HEK293 (cell line): Measurements from ENCODE around the gene SLC7A1.

Experiments used
- CTCF ChIA-PET: fragments of 350-600 bp; formaldehyde crosslinking; extraction: SDS; loops from one replicate; lab custom pipeline; 2021; ENCODE audit warnings: antibody characterized with exemption; lab: Yijun Ruan, JAX
- POLR2A ChIA-PET: fragments of 300-600 bp; formaldehyde crosslinking; extraction: SDS; loops from one replicate; lab custom pipeline; 2020; ENCODE audit warnings: antibody characterized with exemption, inconsistent platforms; lab: Yijun Ruan, JAX
- H3K27ac ChIP-seq: fragments of 200-500 bp; sonication (Bioruptor generic); 2 replicates; pipeline ENCODE4 v1.5.1; 2014; ENCODE audit warnings: low read depth, low read length, control low read depth, inconsistent platforms; ENCODE audit errors: extremely low read depth
- H3K36me3 ChIP-seq, 2 experiments: fragments of 200-500 bp in 1 of 2; sonication (Bioruptor generic) in 1 of 2; 1 replicate in 1 of 2; 2 replicates in 1 of 2; pipeline ENCODE4 v1.5.1; 2014 to 2017; ENCODE audit warnings: inconsistent platforms in 2 of 2, low read length in 2 of 2; ENCODE audit not compliant: control insufficient read depth in 2 of 2, insufficient read depth in 1 of 2
- H3K4me1 ChIP-seq: fragments of 200-500 bp; sonication (Bioruptor generic); 2 replicates; pipeline ENCODE4 v1.5.1; 2014; ENCODE audit warnings: mild to moderate bottlenecking, low read length, inconsistent platforms; ENCODE audit not compliant: control insufficient read depth, insufficient read depth
- H3K4me3 ChIP-seq: 2 replicates; pipeline ENCODE4 v1.5.1; 2011; ENCODE audit warnings: low read depth, mild to moderate bottlenecking, control low read depth, low read length, moderate library complexity
- H3K9me3 ChIP-seq: fragments of 200-500 bp; sonication (Bioruptor generic); 2 replicates; pipeline ENCODE4 v1.5.1; 2014; ENCODE audit warnings: low read depth, low read length, inconsistent platforms; ENCODE audit not compliant: control insufficient read depth, insufficient read depth
- FEZF1 ChIP-seq: fragments of 450-650 bp; formaldehyde crosslinking; IDR thresholded peaks from 2 replicates; pipeline ENCODE4 v1.5.1; 2016; ENCODE audit warnings: missing biosample characterization, missing genetic modification characterization
- GLI2 ChIP-seq: fragments of 450-650 bp; formaldehyde crosslinking; IDR thresholded peaks from 2 replicates; pipeline ENCODE4; 2017; ENCODE audit warnings: missing biosample characterization, missing genetic modification characterization, low read depth, borderline replicate concordance
- GLIS1 ChIP-seq: fragments of 450-650 bp; formaldehyde crosslinking; IDR thresholded peaks from 2 replicates; pipeline ENCODE4 v1.5.1; 2016; ENCODE audit warnings: missing biosample characterization, missing genetic modification characterization
- HOXA7 ChIP-seq: sonication (generic); formaldehyde crosslinking; IDR thresholded peaks from 2 replicates; pipeline ENCODE4 v1.8.1; 2022; ENCODE audit warnings: missing genetic modification reagents, borderline replicate concordance
- KLF10 ChIP-seq: fragments of 450-650 bp; IDR thresholded peaks from 2 replicates; pipeline ENCODE4 v1.5.1; 2018; ENCODE audit warnings: missing biosample characterization, mild to moderate bottlenecking, missing genetic modification characterization
- KLF9 ChIP-seq: fragments of 450-650 bp; formaldehyde crosslinking; IDR thresholded peaks from 2 replicates; pipeline ENCODE4 v1.5.1; 2016; ENCODE audit warnings: missing biosample characterization, missing genetic modification characterization, low read depth
- PRDM2 ChIP-seq: fragments of 450-650 bp; formaldehyde crosslinking; IDR thresholded peaks from 2 replicates; pipeline ENCODE4 v1.5.1; 2016; ENCODE audit warnings: missing biosample characterization, missing genetic modification characterization, borderline replicate concordance
- ZBTB10 ChIP-seq: fragments of 450-650 bp; formaldehyde crosslinking; IDR thresholded peaks from 2 replicates; pipeline ENCODE4 v1.5.1; 2016; ENCODE audit warnings: missing biosample characterization, missing genetic modification characterization
- ZBTB7A ChIP-seq: fragments of 450-650 bp; formaldehyde crosslinking; IDR thresholded peaks from 2 replicates; pipeline ENCODE4 v1.5.1; 2016; ENCODE audit warnings: low read depth, missing biosample characterization, missing genetic modification characterization
- ZNF18 ChIP-seq: fragments of 450-650 bp; formaldehyde crosslinking; IDR thresholded peaks from 2 replicates; pipeline ENCODE4 v1.5.1; 2016; ENCODE audit warnings: missing biosample characterization, missing genetic modification characterization
- ZNF223 ChIP-seq: fragments of 450-650 bp; formaldehyde crosslinking; IDR thresholded peaks from 2 replicates; pipeline ENCODE4 v1.5.1; 2016; ENCODE audit warnings: missing biosample characterization, missing genetic modification characterization
- ZNF302 ChIP-seq: fragments of 450-650 bp; formaldehyde crosslinking; IDR thresholded peaks from 2 replicates; pipeline ENCODE4 v1.5.1; 2016; ENCODE audit warnings: missing biosample characterization, missing genetic modification characterization, low read depth
- ZNF433 ChIP-seq: fragments of 450-650 bp; formaldehyde crosslinking; IDR thresholded peaks from 2 replicates; pipeline ENCODE4 v1.5.1; 2016; ENCODE audit warnings: missing biosample characterization, missing genetic modification characterization, low read depth
- ZNF48 ChIP-seq: fragments of 450-650 bp; formaldehyde crosslinking; IDR thresholded peaks from 2 replicates; pipeline ENCODE4 v1.5.1; 2016; ENCODE audit warnings: missing biosample characterization, missing genetic modification characterization
- ZNF558 ChIP-seq: fragments of 450-650 bp; formaldehyde crosslinking; IDR thresholded peaks from 2 replicates; pipeline ENCODE4 v1.5.1; 2016; ENCODE audit warnings: missing biosample characterization, missing genetic modification characterization
- ZNF585B ChIP-seq: fragments of 450-650 bp; formaldehyde crosslinking; IDR thresholded peaks from 2 replicates; pipeline ENCODE4 v1.5.1; 2016; ENCODE audit warnings: missing biosample characterization, missing genetic modification characterization
- ZNF645 ChIP-seq: fragments of 450-650 bp; formaldehyde crosslinking; IDR thresholded peaks from 2 replicates; pipeline ENCODE4; 2016; ENCODE audit warnings: missing biosample characterization, missing genetic modification characterization
- ZNF664 ChIP-seq: fragments of 450-650 bp; formaldehyde crosslinking; IDR thresholded peaks from 2 replicates; pipeline ENCODE4 v1.5.1; 2016; ENCODE audit warnings: missing biosample characterization, missing genetic modification characterization
- ZNF707 ChIP-seq: fragments of 450-650 bp; formaldehyde crosslinking; IDR thresholded peaks from 2 replicates; pipeline ENCODE4 v1.5.1; 2016; ENCODE audit warnings: missing biosample characterization, missing genetic modification characterization
- ZSCAN23 ChIP-seq: fragments of 450-650 bp; formaldehyde crosslinking; IDR thresholded peaks from 2 replicates; pipeline ENCODE4 v1.5.1; 2016; ENCODE audit warnings: missing biosample characterization, missing genetic modification characterization

The SLC7A1 gene

GRCh38 chr13:29527916-29528315, 67.6 kb downstream of the SLC7A1 start:
- H3K4me1 ChIP-seq, result no peaks in the 10 kb centered on the region
- H3K36me3 ChIP-seq, result peaks cover 3 to 85% of the 10 kb centered on the region in 2 experiments
- ChIA-PET CTCF (no interaction called here), POLR2A (interaction anchor here (0.6 kb wide), 1 partner anchor 1416 kb away, joined by 5 read pairs; no protein-coding TSS in a partner anchor)
- no peak overlapping the region for H3K4me3 ChIP-seq
- H3K9me3 ChIP-seq, result no peaks in the 10 kb centered on the region
- H3K27ac ChIP-seq, result no peak overlapping the region
- no peak for TF ChIP-seq GLIS1 (tag by site-specific recombination)
- TF ChIP-seq GLI2 (tag by site-specific recombination), result no peak
- TF ChIP-seq ZNF302 (tag by site-specific recombination), result no peak
- TF ChIP-seq ZNF585B, result no peak
- no peak for TF ChIP-seq KLF10 (tag by site-specific recombination)
- no peak for TF ChIP-seq ZNF645
- TF ChIP-seq FEZF1 (tag by site-specific recombination), result no peak
- TF ChIP-seq ZNF433, result no peak
- TF ChIP-seq ZNF48 (tag by site-specific recombination), result no peak
- TF ChIP-seq, all 188 proteins: peak for 0

GRCh38 chr13:29527511-29527910, 68.0 kb downstream of the SLC7A1 start:
- TF ChIP-seq ZNF223 (tag by site-specific recombination) (no peak), ZNF18 (tag by site-specific recombination) (no peak), ZBTB7A (no peak), HOXA7 (CRISPR knock-in tag) (no peak), ZNF585B (no peak), ZBTB10 (no peak), ZNF645 (no peak), ZNF664 (tag by site-specific recombination) (no peak), ZNF707 (tag by site-specific recombination) (no peak), ZNF558 (no peak), PRDM2 (tag by site-specific recombination) (no peak), KLF9 (tag by site-specific recombination) (no peak), ZSCAN23 (tag by site-specific recombination) (no peak)
- no peaks in the 10 kb centered on the region for H3K9me3 ChIP-seq
- no peaks in the 10 kb centered on the region for H3K4me1 ChIP-seq
- H3K36me3 ChIP-seq, result peaks cover 3 to 85% of the 10 kb centered on the region in 2 experiments
- ChIA-PET CTCF (interaction anchor here (1.6 kb wide), 1 partner anchor 19 kb away, joined by 4 read pairs; no protein-coding TSS in a partner anchor), POLR2A (interaction anchor here (0.6 kb wide), 1 partner anchor 1416 kb away, joined by 5 read pairs; no protein-coding TSS in a partner anchor)
- no peak overlapping the region for H3K4me3 ChIP-seq
- H3K27ac ChIP-seq, result no peak overlapping the region
